Right forelimb (tissue), 1 donor: ENCODE results near the gene CHRNB4.

Experiments used
- DNase-seq: peaks from one replicate; pipeline ENCODE4 v3.0.0-alpha.2; 2018

CHRNB4 gene

DNA sequence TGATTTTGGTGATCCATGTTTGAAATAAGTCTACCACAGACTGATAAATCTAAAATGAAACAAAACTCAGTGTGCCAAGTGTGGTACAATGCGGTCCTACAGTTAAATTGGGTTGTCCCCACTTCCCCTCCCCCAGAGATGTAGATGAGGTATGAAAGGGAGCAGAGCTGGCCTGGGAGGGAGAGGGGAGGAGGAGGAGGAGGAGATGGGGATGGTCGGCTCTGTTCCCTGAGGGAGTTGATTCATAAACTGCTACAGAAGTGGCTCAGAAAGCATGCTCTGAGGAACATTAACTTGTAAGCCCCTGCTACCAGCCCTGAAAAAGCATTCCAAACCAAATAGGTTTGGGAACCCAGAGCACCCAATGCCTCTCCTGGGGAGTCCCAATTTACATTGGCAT is 28.0 kb upstream of the CHRNB4 start:
- no peak for DNase-seq

GRCh38 chr15:78667578-78668236 is 26.7 kb upstream of the CHRNB4 start:
- no peak for DNase-seq

GRCh38 chr15:78666010-78666409 is 25.0 kb upstream of the CHRNB4 start:
- DNase-seq: no peak

DNA sequence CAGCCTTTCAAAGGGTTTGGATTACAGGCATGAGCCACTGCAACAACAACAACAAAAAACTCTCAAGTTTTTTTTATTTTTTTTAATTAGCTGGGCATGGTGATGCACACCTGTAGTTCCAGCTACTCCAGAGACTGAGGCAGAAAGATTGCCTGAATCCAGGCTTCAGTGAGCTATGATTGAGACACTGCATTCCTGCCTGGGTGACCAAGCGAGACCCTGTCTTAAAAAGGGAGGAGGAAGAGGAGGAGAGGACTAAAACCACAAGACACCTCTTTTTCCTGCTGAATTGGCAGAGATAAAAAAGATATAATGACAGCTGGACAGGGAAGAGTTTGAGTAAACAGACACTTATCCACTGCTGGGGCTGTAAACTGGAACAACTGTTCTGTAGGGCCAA is 22.7 kb upstream of the CHRNB4 start:
- no peak for DNase-seq

GRCh38 chr15:78662028-78662427 is 21.0 kb upstream of the CHRNB4 start:
- no peak for DNase-seq

DNA sequence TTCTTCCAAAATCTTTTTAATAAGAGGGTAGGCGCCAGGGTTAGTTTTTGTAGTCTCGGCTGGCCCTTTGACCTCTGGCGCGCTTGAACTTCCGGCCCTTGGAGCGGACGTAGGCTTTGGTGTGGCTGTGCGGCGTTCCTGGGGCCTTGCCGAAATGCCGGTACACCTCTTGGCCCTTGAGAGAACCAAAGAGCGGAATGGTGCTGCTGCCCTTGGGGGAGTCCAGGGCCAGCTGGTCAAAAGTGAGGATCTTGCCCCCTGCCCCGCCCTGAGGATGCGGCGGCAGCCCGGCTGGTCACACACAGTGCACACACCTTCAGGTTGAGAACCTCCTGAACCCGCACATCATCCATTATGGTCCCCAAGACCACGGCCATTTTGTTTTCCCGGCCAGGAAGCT is 20.0 kb upstream of the CHRNB4 start:
- no peak for DNase-seq

GRCh38 chr15:78660584-78660983 is 19.6 kb upstream of the CHRNB4 start:
- DNase-seq: no peak

DNA sequence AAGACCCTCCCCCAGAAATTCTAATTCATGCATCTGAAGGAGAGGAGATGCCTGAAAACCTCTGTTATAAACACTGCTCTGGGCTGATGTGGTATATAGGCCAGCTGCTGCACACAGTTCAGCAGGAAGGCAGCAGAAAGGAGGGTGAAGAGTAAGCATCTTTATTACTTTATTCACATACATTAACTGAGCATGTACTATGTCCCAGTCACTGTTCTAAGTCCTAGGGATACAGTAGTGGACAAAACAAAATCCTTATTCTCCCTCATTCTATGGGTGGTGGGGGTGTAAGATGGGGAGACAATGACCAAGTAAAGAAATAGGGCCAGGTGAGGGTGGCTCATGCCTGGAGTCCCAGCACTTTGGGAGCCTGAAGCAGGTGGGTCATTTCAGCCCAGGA is 17.8 kb upstream of the CHRNB4 start:
- no peak for DNase-seq

- no peak for DNase-seq
Observed at GRCh38 chr15:78654272-78654671, 13.3 kb upstream of the CHRNB4 start.

- DNase-seq: no peak
Observed at GRCh38 chr15:78651930-78652615, 11.1 kb upstream of the CHRNB4 start.

DNA sequence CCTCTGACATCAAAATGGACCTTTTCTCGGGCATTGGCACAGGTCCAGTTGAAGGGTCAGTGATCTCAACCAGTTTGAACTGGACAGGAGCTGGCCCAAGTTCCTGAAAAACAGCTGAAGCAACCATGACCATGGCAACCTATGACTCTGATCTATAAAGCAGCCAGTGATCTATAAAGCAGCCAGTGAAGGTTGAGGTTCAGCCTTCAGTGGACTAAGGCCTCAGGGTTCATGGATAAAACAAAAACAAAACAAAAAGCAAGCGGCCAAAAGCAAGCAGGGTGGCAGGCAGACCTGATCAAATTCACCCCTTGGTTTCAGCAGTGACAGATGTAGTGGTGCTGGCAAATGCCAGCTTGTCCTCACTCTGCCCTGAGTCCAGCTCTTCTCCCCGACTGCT is 10.0 kb upstream of the CHRNB4 start:
- DNase-seq: no peak

GRCh38 chr15:78650022-78650421 is 9.0 kb upstream of the CHRNB4 start:
- DNase-seq: no peak

DNA sequence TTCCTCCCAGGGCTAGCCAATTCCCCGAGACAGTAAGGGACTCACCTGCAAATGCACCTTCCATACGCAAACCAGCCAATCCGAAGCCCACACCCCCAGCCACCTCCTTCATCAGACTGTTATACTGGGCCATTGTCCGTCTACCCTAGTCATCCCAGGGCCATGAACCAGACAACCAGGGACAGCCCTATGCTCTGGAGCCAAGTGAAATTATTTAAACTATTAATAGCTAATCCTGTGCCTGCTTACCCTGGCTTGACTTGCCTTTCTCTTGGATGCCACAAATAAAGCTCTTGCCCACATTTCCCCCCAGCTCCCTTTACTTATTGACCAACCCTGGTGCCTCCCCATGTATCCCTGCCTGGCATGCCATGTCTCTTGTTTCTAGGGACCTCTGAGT is 4.0 kb upstream of the CHRNB4 start:
- DNase-seq: no peak

- no peak for DNase-seq
Observed at GRCh38 chr15:78642331-78642730, 1.3 kb upstream of the CHRNB4 start.

DNA sequence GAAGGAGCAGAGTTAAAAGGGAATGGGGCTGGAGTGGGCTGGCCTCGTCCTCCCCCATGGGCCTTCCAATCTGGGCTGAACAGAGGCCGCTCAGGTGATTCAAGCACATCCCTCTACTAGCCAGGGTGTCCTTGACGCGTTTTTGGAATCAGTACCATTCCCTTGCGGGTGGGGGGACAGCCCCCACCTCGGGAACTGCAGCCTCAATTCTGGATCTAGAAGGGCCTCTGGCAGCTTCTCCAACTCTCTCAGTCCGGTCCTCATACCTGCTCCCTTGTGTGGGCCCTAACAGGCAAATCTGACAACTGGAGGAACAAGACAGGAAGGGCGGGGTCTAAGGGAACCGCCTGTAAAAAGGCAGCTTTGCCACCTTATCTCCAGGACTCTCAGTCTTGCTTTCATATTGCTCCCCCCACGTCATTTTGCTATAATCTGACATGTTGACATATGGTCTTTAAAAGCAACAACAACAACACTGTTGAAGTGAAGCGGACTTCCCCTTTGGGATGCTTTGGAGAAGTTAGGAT is 802 bp upstream of the CHRNB4 start:
- DNase-seq: no peak

- no peak for DNase-seq
Observed at GRCh38 chr15:78640527-78641101, 396 bp downstream of the CHRNB4 start.

DNA sequence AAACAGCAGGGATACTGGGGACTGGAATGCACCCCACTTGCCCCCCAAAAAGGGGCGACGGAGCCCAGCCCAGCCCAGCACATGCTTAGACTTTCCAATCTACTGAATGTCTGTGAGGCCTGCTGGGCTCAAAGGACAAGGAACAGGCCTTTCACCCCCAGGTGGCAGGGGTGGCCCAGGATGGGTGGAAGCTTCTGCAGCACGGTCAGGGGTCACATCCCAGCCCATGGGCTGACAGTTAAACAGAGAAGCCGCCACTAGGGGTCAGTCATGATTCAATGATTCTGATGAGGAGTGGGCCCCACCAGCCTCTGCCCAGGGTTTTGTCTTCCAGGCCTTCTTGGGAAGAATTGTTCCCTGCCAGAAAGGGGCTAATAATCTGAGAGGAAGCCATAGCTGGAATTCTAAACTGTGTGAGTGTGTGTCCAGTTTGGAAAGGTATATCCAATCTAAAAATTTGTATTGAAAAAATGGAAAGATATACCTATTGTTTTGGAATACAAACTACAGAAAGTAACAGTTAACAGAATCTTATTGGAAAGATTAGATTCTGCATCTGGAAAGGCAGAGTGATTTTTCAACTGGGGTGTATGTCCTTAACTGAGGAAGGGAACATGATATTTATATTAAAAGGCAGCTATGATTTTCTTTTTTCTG is 2.2 kb downstream of the CHRNB4 start:
- DNase-seq: peak; percentile 75

GRCh38 chr15:78637776-78638435 is 3.1 kb downstream of the CHRNB4 start:
- DNase-seq: no peak

DNA sequence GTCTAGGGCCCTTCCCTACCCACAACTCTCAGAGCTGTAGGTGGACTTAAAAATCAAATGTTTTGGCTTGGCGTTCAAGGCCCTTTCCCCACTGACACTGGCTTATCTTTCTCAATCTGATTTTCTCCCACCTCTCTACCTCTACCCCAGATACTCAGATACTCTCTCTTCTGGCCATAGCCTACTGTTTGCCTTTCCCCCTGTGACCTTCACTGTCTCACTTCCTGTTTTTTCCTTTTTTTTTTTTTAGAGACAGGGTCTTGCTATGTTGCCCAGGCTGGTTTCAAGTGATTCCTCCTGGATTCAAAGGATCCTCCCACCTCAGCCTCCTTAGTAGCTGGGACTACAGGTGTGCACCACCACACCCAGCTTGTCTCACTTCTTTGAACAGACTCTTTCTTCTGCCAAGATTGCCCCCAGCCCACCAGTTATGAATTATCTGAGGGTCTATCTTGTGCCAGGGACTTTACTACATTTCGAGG is 4.6 kb downstream of the CHRNB4 start:
- no peak for DNase-seq

- no peak for DNase-seq
Observed at GRCh38 chr15:78635346-78635745, 5.7 kb downstream of the CHRNB4 start.

DNA sequence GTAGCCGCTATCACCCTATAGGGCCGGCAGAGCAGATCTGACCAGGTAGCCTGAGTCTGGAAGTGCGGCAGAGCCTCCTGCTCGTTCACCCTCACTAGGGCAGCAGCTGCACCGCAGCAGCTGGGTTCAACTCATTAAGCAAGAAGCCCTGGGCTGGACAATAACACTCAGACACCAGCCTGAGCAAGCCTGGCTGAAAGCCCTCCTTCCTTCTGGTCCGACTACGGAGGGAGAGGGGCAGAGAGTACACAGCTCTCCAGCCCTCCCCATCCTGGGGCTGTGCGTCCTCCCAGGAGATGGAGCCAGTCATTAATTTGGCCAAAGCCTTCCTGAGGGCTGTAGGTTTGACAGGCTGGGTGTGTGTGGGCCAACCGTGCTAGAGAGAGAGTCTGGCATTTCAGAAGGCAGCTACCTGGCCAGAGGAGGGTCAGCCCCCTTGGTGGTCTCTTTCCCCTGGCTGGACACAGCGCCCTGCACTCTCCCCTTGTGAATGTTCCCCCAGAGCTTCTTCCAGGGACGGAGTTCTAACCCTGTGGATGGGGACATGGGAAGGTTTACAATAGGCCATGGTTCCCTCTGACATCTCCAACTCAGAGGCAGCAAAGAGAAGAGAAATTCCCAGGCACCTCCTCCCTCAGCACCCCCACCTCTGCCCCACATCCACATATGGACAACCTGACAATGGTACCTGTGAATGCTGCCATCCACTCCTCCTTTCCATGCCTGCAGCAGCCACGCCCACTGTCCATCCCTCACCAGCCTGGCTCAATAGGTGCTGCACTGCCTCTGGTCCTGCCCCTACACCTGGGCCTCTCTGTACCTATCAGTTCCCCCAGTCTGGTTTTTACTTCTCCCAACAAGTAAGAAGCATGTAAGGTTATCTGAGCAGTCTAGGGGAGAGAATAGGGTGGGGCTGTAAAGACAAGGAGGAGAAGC is 6.5 kb downstream of the CHRNB4 start:
- no peak for DNase-seq

DNA sequence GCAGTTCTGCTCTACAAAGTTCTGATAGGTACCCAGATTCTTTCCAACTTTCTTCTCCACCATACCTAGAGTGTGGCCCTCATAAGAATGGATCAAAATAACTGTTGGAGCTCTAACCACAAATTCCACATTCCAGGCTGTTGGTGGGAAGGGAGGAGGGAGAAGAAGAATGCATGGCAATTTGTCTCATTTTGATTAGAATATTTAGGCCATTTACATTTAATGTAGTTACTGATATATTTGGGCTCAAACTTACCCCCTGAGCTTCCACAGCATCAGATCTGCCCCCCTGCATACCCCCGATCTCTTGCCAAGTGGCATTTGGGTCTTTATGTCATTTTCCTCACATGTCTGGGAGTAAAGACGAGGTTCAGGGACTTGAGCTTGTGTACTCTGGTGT is 7.7 kb downstream of the CHRNB4 start:
- no peak for DNase-seq
